ENCODE measurements around the gene C6orf89.
A peak's percentile ranks its signal among the peaks of the same experiment; 100 is the strongest.

The C6orf89 gene

GRCh38 chr6:36852481-36853147 is 33.1 kb upstream of the C6orf89 start:
- no peak for DNase-seq (ENCODE audit: low spot score)

- no peak for DNase-seq (ENCODE audit: low spot score)
Measured at GRCh38 chr6:36853325-36853724, 32.4 kb upstream of the C6orf89 start.

- no peak for DNase-seq (ENCODE audit: low spot score)
Measured at GRCh38 chr6:36855750-36856149, 30.0 kb upstream of the C6orf89 start.

GRCh38 chr6:36856277-36856676 is 29.5 kb upstream of the C6orf89 start:
- no peak for DNase-seq (ENCODE audit: low spot score)

- no peak for DNase-seq (ENCODE audit: low spot score)
Measured at GRCh38 chr6:36857325-36857724, 28.4 kb upstream of the C6orf89 start.

GRCh38 chr6:36858407-36858981 is 27.3 kb upstream of the C6orf89 start:
- DNase-seq (ENCODE audit: low spot score): no peak

GRCh38 chr6:36860126-36860525 is 25.6 kb upstream of the C6orf89 start:
- no peak for DNase-seq (ENCODE audit: low spot score)

- DNase-seq (ENCODE audit: low spot score): no peak
Measured at GRCh38 chr6:36862164-36862847, 23.4 kb upstream of the C6orf89 start.

- no peak for DNase-seq (ENCODE audit: low spot score)
Measured at GRCh38 chr6:36862848-36863382, 22.8 kb upstream of the C6orf89 start.

- DNase-seq (ENCODE audit: low spot score): no peak
Measured at GRCh38 chr6:36863670-36864540, 21.8 kb upstream of the C6orf89 start.

- no peak for DNase-seq (ENCODE audit: low spot score)
Measured at GRCh38 chr6:36865835-36866234, 19.9 kb upstream of the C6orf89 start.

- DNase-seq (ENCODE audit: low spot score): no peak
Measured at GRCh38 chr6:36867471-36868224, 18.1 kb upstream of the C6orf89 start.

- DNase-seq (ENCODE audit: low spot score): no peak
Measured at GRCh38 chr6:36871686-36872085, 14.1 kb upstream of the C6orf89 start.

- no peak for DNase-seq (ENCODE audit: low spot score)
Measured at GRCh38 chr6:36873115-36873514, 12.6 kb upstream of the C6orf89 start.

GRCh38 chr6:36873612-36874442 is 11.9 kb upstream of the C6orf89 start:
- no peak for DNase-seq (ENCODE audit: low spot score)

GRCh38 chr6:36874443-36875249 is 11.1 kb upstream of the C6orf89 start, which contains the start of gene PPIL1:
PPIL1 (minus strand) TSS chr6:36874803; CDS start chr6:36874772, 31 bp downstream.
- DNase-seq (ENCODE audit: low spot score): peak; percentile 96

- DNase-seq (ENCODE audit: low spot score): no peak
Measured at GRCh38 chr6:36875250-36875633, 10.5 kb upstream of the C6orf89 start.

- DNase-seq (ENCODE audit: low spot score): no peak
Measured at GRCh38 chr6:36884610-36885009, 1.1 kb upstream of the C6orf89 start.

GRCh38 chr6:36886950-36887618 is 1.3 kb downstream of the C6orf89 start:
- no peak for DNase-seq (ENCODE audit: low spot score)

Measured in left forelimb (tissue), 1 donor.